ENCODE measurements around the gene HOXC4.

The HOXC4 gene

DNA sequence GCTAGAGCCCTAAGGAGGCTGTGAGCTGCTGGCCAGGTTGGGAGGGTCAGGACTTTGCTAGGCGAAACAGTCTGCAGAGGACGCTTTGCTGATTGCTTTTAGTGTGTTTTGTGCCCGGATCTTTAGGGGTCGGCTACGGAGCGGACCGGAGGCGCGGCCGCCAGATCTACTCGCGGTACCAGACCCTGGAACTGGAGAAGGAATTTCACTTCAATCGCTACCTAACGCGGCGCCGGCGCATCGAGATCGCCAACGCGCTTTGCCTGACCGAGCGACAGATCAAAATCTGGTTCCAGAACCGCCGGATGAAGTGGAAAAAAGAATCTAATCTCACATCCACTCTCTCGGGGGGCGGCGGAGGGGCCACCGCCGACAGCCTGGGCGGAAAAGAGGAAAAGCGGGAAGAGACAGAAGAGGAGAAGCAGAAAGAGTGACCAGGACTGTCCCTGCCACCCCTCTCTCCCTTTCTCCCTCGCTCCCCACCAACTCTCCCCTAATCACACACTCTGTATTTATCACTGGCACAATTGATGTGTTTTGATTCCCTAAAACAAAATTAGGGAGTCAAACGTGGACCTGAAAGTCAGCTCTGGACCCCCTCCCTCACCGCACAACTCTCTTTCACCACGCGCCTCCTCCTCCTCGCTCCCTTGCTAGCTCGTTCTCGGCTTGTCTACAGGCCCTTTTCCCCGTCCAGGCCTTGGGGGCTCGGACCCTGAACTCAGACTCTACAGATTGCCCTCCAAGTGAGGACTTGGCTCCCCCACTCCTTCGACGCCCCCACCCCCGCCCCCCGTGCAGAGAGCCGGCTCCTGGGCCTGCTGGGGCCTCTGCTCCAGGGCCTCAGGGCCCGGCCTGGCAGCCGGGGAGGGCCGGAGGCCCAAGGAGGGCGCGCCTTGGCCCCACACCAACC is 23.9 kb upstream of the HOXC4 start:
- DNase-seq = no peak

GRCh38 chr12:54030442-54030801 is 23.2 kb upstream of the HOXC4 start:
- DNase-seq = no peak

- peak; percentile 91 for DNase-seq
Observed at GRCh38 chr12:54030889-54031471, 22.7 kb upstream of the HOXC4 start.

GRCh38 chr12:54031480-54031879 is 22.2 kb upstream of the HOXC4 start:
- no peak for DNase-seq

- DNase-seq = no peak
Observed at GRCh38 chr12:54032086-54032619, 21.5 kb upstream of the HOXC4 start.

DNA sequence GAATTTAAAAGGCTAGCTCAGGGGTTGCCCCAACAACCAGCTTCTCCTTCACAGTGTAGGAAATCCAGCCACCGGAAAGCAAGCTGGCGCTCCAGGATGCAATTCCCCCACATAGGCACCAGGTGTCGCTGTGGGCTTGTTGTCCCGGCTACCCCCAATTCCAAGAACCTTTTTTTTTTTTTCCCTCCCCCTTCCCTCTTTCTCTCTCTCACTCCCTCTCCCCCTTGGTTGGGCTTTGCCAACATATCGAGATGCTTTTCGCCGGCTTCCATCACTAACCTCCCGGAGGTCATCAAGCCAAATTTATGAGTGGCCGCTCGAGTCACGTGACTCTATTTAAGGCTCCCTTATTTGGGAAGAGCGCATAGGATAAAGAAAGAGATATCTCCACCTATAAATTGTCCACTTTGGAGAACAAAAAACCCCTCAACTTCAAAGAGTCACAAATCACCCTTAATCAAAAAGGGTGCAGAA is 21.0 kb upstream of the HOXC4 start, which contains the start of gene HOXC5:
Gene HOXC5 (plus strand): TSS at position 424 of the 474 bp plus-strand sequence. CDS start 73 bp downstream, outside the sequence.
- peak; percentile 94 for DNase-seq

- peak; percentile 61 for DNase-seq
Observed at GRCh38 chr12:54033106-54033979, 20.3 kb upstream of the HOXC4 start.

DNA sequence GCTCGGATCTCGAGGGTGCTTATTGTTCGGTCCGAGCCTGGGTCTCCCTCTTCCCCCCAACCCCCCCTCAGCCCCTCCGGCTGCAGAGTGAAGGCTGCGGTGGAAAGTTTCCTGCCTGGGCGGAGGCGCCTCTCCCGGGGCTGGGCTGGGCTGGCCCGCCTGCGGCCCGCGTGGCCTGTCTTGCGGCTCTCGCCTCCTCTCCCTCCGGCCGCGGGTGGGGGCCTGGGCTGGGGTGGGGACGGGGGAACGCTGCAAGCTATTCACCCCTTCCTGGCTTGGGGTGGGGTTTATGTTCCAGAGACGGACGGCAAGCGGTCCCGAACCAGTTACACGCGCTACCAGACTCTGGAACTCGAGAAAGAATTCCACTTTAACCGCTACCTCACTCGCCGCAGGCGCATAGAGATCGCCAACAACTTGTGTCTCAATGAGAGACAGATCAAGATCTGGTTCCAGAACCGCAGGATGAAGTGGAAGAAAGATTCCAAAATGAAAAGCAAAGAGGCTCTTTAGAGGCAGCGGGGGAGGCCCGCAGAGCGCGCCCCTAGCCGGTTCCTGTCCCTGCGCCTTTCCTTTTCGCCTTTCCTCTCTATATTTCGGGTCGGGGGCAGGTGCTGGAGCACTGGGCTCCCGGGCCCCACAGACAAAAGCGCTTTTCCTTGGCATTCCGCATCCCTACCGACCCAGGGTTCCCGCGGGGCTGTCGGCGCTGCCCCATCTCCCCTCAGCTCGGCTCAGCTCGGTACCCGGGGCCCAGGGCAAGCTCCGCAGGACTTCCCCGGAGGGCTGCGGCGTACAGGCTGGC is 19.5 kb upstream of the HOXC4 start:
- DNase-seq = peak; percentile 85

- DNase-seq = no peak
Observed at GRCh38 chr12:54034785-54035310, 18.8 kb upstream of the HOXC4 start.

GRCh38 chr12:54035568-54036264 is 17.9 kb upstream of the HOXC4 start:
- DNase-seq = no peak

DNA sequence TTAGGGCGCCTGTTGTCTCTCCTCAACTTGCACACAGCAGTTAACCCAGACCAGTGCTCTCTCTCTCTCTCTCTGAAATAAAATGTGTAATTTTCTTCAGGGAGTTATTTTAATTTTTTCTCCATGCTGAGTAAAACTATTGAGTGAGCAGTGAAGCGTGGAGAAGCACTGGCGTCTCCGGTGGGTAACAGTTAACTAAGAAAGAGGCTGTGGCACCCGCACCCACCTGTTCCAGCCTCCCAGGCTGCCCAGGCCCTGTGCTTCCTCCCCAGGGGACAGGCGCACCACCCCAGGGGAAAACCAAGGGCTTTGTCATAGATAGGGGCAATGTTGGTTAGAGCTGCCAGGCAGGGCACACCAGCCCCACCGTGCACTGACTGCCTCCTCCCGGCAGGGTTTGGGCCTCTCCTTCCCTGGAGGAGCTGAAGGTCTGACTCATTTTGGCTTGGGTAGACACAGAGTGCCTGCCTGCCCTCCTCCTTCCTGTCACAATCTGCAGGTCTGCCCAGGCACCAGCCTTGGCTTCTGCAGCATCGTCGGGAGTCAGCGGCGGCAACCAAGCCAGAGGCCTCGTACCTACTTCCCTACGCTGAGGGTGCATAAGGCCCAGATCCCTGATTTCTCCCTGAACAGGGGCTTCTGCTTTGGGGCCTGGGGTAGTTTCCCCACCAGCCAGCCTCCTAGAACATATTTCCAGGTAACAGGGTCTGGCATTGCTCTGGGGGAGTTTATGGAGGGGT is 16.8 kb upstream of the HOXC4 start:
- DNase-seq = no peak

DNA sequence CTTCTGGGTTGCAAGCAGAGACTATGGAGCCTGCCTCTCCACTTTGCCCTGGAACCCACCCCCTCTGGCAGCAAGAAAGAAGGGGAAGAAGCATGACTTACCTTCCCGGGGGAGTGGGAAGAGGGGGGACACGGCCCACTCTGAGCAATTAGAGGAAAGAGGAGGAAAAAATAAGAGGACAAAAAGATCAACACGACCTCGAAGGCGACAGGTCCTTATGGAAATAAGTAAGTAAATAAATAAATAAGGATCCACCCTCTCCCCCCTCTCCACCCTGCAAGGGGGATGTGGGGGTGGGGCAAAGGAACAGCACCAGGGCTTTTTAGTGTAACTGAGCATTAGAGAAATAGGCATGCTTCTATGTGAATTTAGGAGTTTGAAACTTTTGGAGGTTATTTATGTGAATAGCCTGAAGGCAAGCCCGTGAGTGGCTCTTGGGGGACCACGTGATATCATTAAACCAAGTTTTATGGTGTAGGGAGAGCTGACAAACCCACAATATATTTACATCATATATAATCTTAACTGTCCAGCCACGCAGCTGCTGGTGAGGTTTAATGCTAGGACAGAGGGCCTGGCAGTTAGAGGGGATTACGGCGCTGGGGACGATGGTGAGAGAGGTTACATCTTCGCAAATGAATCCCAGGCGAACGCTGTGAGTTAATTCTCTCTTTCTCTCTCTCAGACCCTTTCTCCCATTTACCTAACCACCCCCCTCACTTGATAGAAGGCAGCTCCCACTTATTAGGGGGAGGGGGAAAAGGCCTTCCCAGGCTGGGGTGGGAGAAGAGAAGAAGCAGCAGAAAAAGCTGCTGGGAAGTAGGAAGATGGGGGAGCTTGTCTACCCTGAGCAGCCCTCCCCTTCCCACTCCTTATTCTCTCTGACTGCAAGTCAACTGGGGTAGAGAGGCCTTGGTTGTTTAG is 16.0 kb upstream of the HOXC4 start:
- DNase-seq = no peak

GRCh38 chr12:54038284-54038870 is 15.3 kb upstream of the HOXC4 start:
- DNase-seq = no peak

GRCh38 chr12:54038871-54039414 is 14.7 kb upstream of the HOXC4 start:
- no peak for DNase-seq

DNA sequence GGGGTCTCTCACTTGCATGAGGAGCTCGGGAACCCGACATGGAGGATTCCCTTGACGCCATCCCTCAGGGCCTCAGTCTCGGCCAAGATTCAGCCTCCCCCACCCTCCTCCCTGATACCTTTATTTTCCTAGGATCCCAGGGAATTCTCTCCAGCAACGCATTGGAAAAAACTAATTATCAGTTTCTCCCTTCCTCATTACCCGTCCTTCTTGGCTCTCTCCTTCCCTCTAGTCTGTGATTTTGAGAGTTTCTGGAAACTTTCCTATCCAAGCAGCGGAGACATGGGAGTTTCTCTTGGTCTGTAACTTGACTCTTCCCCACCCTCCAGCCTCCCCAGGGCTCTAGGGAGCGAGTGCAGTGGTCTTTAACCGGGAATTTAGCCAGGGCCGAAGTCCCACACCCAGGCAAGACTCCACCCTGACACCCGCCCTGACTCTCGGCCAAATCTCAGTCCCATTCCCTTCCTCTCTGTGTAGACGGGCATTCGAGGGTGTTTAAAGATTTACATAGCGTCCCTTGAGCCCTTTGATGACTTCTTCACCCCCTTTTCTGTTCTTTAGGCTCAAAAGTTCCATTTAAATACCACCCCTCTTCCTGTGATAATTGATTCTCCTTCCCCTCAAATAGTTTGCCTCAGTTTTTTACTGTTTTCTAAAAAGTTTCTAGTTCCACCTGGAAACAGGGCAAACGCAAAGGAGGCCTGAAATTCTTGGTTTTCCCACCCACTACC is 14.1 kb upstream of the HOXC4 start:
- DNase-seq = no peak

DNA sequence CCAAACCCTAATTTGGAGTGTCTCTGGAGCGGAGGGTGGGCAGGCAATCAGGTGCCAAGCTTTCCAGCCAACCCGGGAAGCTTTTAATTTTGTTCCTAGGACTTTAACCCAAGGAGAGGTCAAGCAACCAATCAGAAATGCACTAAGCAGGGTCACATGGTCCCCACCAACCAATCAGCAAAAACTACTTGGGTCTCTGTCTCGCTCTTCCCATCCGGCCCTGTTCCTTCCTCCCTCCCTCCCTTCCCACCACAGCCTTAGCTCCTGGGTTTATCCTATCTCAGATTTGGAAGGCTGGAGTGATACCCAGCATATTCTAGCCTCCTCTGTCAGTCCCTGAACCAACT is 13.5 kb upstream of the HOXC4 start:
- no peak for DNase-seq

- DNase-seq = no peak
Observed at GRCh38 chr12:54040648-54041047, 13.0 kb upstream of the HOXC4 start.
